Measurements from ENCODE around the gene ABHD8.

Gene ABHD8, protein sequence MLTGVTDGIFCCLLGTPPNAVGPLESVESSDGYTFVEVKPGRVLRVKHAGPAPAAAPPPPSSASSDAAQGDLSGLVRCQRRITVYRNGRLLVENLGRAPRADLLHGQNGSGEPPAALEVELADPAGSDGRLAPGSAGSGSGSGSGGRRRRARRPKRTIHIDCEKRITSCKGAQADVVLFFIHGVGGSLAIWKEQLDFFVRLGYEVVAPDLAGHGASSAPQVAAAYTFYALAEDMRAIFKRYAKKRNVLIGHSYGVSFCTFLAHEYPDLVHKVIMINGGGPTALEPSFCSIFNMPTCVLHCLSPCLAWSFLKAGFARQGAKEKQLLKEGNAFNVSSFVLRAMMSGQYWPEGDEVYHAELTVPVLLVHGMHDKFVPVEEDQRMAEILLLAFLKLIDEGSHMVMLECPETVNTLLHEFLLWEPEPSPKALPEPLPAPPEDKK

DNA sequence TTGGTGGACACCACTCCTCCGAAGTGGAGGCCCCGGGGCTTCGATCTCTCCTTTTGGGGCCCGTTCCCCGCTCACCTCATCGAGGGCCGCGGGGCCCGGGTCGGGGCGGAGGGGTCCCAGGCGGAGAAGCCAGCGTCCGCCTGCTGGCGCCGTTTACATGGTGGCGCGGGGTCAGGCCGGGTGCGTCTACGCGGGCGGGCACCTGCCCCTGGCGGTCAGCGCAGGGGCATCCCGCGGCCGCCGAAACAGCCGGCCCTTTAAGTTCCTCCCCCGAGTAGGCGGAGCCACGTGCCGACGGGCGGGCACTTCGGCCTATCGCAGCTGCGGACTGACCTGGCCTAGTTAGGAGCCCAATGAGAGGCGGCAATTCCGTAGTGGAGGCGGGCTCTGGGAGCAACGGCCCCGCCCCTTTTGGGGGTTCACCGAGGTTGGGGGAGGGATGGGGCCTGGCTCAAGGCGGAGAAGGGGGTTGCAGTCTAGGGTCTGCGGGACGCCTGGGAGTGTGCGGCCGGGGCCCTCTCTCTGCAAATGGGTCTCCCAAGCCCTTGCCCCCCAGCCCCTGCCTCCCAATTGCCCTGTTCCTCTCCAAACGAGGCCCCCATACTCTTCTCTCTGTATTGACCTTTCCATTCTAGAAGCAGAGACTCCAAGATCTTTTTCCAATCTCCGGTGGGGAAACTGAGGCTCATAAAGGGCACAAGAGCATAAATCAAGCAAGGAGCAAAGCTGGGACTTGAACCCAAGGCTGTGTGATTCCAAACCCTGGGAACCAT is at the start of gene ABHD8:
TSS of gene ABHD8 (minus strand) at position 259 of the 773 bp plus-strand sequence. CDS start 1,809 bp downstream, outside the sequence.
- TF ChIP-seq, protein P1, sequence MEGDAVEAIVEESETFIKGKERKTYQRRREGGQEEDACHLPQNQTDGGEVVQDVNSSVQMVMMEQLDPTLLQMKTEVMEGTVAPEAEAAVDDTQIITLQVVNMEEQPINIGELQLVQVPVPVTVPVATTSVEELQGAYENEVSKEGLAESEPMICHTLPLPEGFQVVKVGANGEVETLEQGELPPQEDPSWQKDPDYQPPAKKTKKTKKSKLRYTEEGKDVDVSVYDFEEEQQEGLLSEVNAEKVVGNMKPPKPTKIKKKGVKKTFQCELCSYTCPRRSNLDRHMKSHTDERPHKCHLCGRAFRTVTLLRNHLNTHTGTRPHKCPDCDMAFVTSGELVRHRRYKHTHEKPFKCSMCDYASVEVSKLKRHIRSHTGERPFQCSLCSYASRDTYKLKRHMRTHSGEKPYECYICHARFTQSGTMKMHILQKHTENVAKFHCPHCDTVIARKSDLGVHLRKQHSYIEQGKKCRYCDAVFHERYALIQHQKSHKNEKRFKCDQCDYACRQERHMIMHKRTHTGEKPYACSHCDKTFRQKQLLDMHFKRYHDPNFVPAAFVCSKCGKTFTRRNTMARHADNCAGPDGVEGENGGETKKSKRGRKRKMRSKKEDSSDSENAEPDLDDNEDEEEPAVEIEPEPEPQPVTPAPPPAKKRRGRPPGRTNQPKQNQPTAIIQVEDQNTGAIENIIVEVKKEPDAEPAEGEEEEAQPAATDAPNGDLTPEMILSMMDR (IDR thresholded peaks at IDR 0.05; ENCODE audit: low read depth, low read length): peak; percentile 33
- DNase-seq (ENCODE audit: extremely low read depth, low read depth): peak; percentile 89

DNA sequence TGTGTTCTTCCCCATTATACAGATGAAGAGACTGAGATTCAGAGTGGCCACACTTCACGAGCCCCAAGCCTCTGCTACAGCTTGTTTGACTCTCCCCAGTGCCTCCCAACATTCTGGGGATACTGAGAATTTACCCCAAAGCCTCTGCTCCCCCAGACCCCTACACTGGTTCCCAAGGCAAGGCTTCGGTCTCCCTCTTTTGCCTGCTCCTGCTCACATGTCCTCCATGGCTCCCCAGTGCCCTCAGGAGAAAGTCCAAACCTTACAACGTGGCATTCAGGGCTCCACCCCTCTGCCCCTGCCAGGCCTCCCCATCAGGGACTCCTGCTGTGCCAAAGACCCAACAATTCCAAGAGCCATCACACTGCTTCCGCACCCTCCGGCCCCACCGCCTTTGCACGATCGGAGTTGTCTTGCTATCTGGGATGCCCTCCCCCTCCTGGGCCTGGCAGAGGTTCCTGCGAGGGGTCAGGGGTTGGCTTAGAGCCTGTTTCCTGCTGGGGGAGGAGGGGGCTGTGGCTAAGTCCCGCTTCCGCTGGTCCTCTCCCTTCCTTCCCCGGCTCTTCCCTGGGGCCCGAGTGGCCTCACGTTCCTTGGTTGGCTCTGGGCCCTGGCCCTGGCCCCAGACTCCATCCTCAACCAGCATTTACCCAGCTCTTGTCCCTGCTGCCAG is 49.5 kb upstream of the ABHD8 start:
- DNase-seq (ENCODE audit: extremely low read depth, low read depth): no peak
- TF ChIP-seq, protein P1 (IDR thresholded peaks at IDR 0.05; ENCODE audit: low read depth, low read length): no peak

DNA sequence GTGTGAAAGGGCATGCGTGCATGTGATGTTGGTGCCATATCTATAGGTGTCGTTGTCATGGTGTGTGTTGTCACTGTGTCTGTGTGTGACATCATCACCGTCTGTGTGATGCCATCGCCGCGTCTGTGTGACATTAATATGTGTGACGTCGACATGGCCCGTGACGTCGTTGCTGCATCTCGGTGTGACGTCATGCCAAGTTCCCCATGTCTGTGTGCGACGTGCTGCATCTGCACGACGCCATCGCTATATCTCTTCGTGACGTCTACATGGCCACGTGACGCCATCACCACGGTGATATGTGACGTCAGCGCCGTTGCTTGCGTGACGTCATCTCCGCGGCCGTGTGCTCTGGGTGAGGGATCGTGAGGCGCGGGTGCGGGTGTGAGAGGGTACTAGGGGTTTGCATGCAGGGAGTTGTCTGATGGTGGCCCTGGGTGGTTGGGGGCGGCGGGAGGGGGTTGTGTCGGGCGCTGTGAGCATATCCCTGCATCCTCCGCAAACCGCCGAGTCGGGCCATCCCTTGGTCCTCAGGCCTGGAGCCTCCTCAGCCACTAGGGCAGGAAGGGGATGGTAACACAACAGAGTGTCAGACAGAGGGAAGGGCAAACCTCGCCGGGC is 48.7 kb upstream of the ABHD8 start:
- DNase-seq (ENCODE audit: extremely low read depth, low read depth): no peak
- TF ChIP-seq, protein P1 (IDR thresholded peaks at IDR 0.05; ENCODE audit: low read depth, low read length): no peak

DNA sequence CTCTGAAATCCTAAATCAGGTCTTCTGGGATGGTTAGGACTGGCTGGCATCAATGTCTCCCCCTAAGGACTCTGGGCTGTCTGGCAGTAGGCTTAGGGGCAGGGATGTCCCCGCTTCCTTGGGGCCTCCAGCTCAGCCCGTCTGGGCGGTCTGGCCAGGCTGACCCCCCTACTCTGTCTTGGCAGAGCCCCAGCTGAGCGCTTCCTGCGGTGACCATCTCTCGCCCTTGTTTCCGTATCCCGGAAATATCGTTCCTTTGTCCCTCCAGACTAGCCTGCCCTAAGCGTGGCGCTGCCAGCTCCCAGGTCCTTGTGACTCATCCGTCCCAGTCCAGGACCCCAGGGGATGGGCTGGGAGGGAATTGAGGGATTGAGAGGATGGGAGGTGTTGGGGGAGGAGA is 45.5 kb upstream of the ABHD8 start:
- TF ChIP-seq, protein P1 (IDR thresholded peaks at IDR 0.05; ENCODE audit: low read depth, low read length): no peak
- DNase-seq (ENCODE audit: extremely low read depth, low read depth): no peak

DNA sequence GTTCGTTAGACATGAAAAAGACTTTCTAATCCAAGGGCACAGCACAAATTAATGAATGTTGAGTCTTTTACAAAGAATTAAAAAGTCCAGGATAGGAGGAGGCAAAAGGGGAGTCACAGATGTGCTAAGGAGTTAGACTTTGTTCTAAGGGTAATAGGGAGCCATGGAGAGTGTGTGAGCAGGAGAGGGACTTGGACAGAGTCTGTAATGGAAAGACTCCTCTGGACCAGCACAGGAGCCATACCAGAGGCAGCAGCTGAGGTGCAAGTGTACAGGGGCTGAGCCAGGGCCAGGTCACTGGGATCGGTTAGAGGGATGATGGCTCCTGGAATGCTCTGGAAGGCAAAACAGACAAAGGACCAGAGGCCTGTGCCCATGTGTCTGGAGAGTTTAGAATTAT is 44.7 kb upstream of the ABHD8 start:
- DNase-seq (ENCODE audit: extremely low read depth, low read depth): no peak
- TF ChIP-seq, protein P1 (IDR thresholded peaks at IDR 0.05; ENCODE audit: low read depth, low read length): no peak

DNA sequence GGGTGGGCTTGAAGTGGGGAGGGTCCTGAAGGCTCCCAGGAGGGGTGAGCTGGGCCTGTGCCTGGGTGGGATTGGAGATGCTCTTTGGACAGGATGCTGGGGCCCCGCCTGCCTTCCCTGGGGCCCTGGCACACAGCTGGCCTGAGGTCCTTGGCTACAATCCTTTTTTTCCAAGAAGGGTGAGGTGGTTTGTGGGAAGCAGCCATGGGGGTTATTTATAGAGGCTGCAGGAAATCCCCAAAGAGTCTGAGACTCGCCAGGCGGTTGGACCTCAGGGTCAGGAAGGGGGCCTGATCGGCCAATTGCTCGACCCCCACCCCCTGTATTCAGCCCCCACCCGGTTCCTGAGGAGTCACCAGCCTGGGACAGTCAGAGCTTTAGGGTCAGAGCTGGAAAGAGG is 44.1 kb upstream of the ABHD8 start:
- TF ChIP-seq, protein P1 (IDR thresholded peaks at IDR 0.05; ENCODE audit: low read depth, low read length): no peak
- no peak for DNase-seq (ENCODE audit: extremely low read depth, low read depth)

Data from AG09319 (cell line).